OCI-LY1 (cell line): ENCODE data around the gene MARF1.

Experiments used
- H2AFZ ChIP-seq: fragments of 200-600 bp; sonication (generic), shearing (Covaris generic); 2 replicates; pipeline ENCODE4 v1.6.0; 2014; ENCODE audit warnings: antibody characterized with exemption, mild to moderate bottlenecking, low read length
- H3F3A ChIP-seq: fragments of 200-600 bp; sonication (generic), shearing (Covaris generic); 2 replicates; pipeline ENCODE4 v1.6.0; 2014; ENCODE audit warnings: mild to moderate bottlenecking, antibody characterized with exemption, low read length, moderate library complexity; ENCODE audit not compliant: insufficient read depth
- H3K27ac ChIP-seq: fragments of 200-600 bp; sonication (generic); 2 replicates; pipeline ENCODE4 v1.5.1; 2014; ENCODE audit warnings: low read length, mixed run types, mild to moderate bottlenecking, low read depth; ENCODE audit not compliant: poor library complexity, severe bottlenecking
- H3K27me3 ChIP-seq: fragments of 200-600 bp; sonication (generic); 2 replicates; pipeline ENCODE4 v1.6.0; 2014; ENCODE audit warnings: antibody characterized with exemption, mild to moderate bottlenecking, low read length, moderate library complexity; ENCODE audit not compliant: insufficient read depth
- H3K36me3 ChIP-seq: fragments of 200-600 bp; sonication (generic); 2 replicates; pipeline ENCODE4 v1.6.1; 2014; ENCODE audit warnings: mild to moderate bottlenecking, antibody characterized with exemption, low read length, moderate library complexity, mixed read lengths; ENCODE audit not compliant: insufficient read depth
- H3K4me1 ChIP-seq: fragments of 200-600 bp; sonication (generic); 2 replicates; pipeline ENCODE4 v1.5.1; 2014; ENCODE audit warnings: mild to moderate bottlenecking, low read length, moderate library complexity; ENCODE audit not compliant: insufficient read depth, severe bottlenecking
- H3K4me2 ChIP-seq: fragments of 200-600 bp; sonication (generic), shearing (Covaris generic); 2 replicates; pipeline ENCODE4 v1.6.1; 2014; ENCODE audit warnings: low read length
- H3K4me3 ChIP-seq: fragments of 200-600 bp; sonication (generic); 2 replicates; pipeline ENCODE4 v1.5.1; 2014; ENCODE audit warnings: low read length, low read depth, mild to moderate bottlenecking, mixed read lengths; ENCODE audit not compliant: poor library complexity, severe bottlenecking
- H3K79me2 ChIP-seq: fragments of 200-600 bp; shearing (Covaris generic); 2 replicates; pipeline ENCODE4 v1.6.1; 2016; ENCODE audit warnings: mixed run types, low read length, mixed read lengths; ENCODE audit not compliant: insufficient read depth
- H3K9ac ChIP-seq: fragments of 200-600 bp; sonication (generic), shearing (Covaris generic); 2 replicates; pipeline ENCODE4 v1.6.1; 2014; ENCODE audit warnings: mild to moderate bottlenecking, low read length, mixed read lengths
- H3K9me2 ChIP-seq: fragments of 200-600 bp; sonication (generic), shearing (Covaris generic); 2 replicates; pipeline ENCODE4 v1.6.1; 2014; ENCODE audit warnings: low read depth, mild to moderate bottlenecking, low read length, mixed read lengths
- H3K9me3 ChIP-seq: fragments of 200-600 bp; shearing (Covaris generic); 2 replicates; pipeline ENCODE4 v1.6.1; 2014; ENCODE audit warnings: low read length, mixed read lengths
- H4K20me1 ChIP-seq: fragments of 200-600 bp; sonication (generic), shearing (Covaris generic); 2 replicates; pipeline ENCODE4 v1.6.0; 2016; ENCODE audit warnings: mild to moderate bottlenecking, low read length; ENCODE audit not compliant: insufficient read depth
- CTCF ChIP-seq: fragments of 200-600 bp; sonication (generic), shearing (Covaris generic); IDR thresholded peaks from 2 replicates; pipeline ENCODE4 v1.5.1; 2017; ENCODE audit warnings: mild to moderate bottlenecking, antibody characterized with exemption, low read length, moderate library complexity, mixed read lengths
- EZH2 ChIP-seq: fragments of 200-600 bp; sonication (generic), shearing (Covaris generic); IDR thresholded peaks from 2 replicates; pipeline ENCODE4 v1.8.0; 2017; ENCODE audit warnings: borderline replicate concordance, mixed run types, mild to moderate bottlenecking, antibody characterized with exemption, low read length, moderate library complexity, mixed read lengths

Gene MARF1

DNA sequence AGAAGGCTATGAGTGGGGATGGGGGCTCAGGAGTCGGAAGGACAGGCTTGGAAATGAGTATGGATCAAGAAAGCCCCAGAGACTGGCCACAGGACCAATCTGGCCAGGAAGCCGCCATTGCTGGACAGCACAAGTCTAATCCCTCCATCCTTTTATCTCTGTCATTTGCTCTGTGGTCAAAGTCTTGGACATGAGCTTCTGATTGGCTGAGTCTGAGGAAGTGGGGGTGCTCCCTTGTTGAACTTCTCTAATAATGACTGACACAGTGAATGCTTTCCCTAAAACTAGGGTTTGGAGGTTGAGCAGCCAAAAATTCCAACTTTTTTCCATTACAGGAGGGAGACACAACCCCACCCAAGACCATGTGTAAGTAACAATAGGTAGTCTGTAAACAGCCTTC, 97.4 kb downstream of the MARF1 start:
- H3K9me2 ChIP-seq = no peaks in the 10 kb centered on the region
- no peaks in the 10 kb centered on the region for H3K36me3 ChIP-seq
- no peak for TF ChIP-seq EZH2
- no peak for TF ChIP-seq CTCF
- no peaks in the 10 kb centered on the region for H3K9me3 ChIP-seq
- H3K4me1 ChIP-seq = no peaks in the 10 kb centered on the region
- no peak overlapping the region for H3K9ac ChIP-seq
- no peak overlapping the region for H3K27ac ChIP-seq
- no peaks in the 10 kb centered on the region for H3K79me2 ChIP-seq
- no peak overlapping the region for H3K4me3 ChIP-seq
- no peaks in the 10 kb centered on the region for H3F3A ChIP-seq
- H2AFZ ChIP-seq = no peak overlapping the region
- no peaks in the 10 kb centered on the region for H4K20me1 ChIP-seq
- no peak overlapping the region for H3K4me2 ChIP-seq
- peaks cover 7% of the 10 kb centered on the region; the same call in 1 of the 2 replicates for H3K27me3 ChIP-seq

GRCh38 chr16:15544405-15544804, 98.5 kb downstream of the MARF1 start:
- no peak overlapping the region for H3K27ac ChIP-seq

More at GRCh38 chr16:15544405-15544804, 98.5 kb downstream of the MARF1 start:
- Histone ChIP-seq H3K9me2 (no peaks in the 10 kb centered on the region), H4K20me1 (no peaks in the 10 kb centered on the region), H3K4me3 (no peak overlapping the region), H3K27me3 (peaks cover 7% of the 10 kb centered on the region; the same call in 1 of the 2 replicates), H3K4me2 (no peak overlapping the region), H2AFZ (no peak overlapping the region), H3K4me1 (no peaks in the 10 kb centered on the region), H3K9me3 (no peaks in the 10 kb centered on the region), H3K9ac (no peak overlapping the region), H3K79me2 (no peaks in the 10 kb centered on the region), H3K36me3 (no peaks in the 10 kb centered on the region), H3F3A (no peaks in the 10 kb centered on the region)
- no peak for TF ChIP-seq CTCF
- no peak for TF ChIP-seq EZH2
